Esophagus squamous epithelium (tissue), 4 donors: ENCODE data around the gene MT1A.

Experiments used
- POLR2A ChIP-seq, 4 donors: fragments of 450-650 bp; IDR thresholded peaks; one replicate each; pipeline ENCODE4 v1.6.1; 2017; ENCODE audit warnings: antibody characterized with exemption in 4 of 4, mild to moderate bottlenecking in 4 of 4, moderate library complexity in 3 of 4
- TF ChIP-seq, protein P1 (sequence below), 6 experiments: fragments of 450-650 bp in 4 of 6; fragments of 200-600 bp in 2 of 6; sonication (generic) in 2 of 6; IDR thresholded peaks; one replicate each; pipeline ENCODE4 v1.5.1; 2016 to 2019; ENCODE audit warnings: antibody characterized with exemption in 6 of 6, mild to moderate bottlenecking in 4 of 6, moderate library complexity in 4 of 6

DNA sequence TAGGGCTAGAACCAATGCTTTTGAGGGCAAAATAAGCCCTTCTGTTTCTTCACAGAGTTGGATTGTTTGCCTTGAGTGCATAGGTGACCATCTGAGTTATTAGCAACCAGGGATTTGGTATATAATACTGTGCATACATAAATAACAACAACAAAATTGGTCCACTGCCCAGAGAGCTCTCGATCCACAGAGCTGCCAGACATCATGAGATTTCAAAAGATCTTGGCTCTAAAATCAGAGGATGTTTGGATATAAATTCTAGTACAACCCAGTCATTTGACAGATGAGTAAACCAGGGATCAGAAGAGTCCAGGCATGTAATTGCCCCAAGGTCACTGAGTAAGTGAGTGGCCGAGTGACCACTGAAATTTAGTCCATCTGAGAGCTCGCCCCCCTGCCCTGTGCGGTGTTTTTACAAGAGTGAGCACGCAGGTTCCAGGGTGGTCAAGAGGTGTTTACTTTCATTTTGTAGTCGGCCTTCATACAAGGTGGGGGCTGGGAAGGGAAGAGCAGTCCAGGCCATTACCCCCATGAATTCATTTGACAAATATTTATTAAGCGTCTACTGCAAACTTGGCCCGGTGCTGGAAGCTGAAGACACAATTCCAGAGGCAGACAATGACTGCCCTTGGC lies 31.9 kb upstream of the MT1A start:
- TF ChIP-seq, protein P1, sequence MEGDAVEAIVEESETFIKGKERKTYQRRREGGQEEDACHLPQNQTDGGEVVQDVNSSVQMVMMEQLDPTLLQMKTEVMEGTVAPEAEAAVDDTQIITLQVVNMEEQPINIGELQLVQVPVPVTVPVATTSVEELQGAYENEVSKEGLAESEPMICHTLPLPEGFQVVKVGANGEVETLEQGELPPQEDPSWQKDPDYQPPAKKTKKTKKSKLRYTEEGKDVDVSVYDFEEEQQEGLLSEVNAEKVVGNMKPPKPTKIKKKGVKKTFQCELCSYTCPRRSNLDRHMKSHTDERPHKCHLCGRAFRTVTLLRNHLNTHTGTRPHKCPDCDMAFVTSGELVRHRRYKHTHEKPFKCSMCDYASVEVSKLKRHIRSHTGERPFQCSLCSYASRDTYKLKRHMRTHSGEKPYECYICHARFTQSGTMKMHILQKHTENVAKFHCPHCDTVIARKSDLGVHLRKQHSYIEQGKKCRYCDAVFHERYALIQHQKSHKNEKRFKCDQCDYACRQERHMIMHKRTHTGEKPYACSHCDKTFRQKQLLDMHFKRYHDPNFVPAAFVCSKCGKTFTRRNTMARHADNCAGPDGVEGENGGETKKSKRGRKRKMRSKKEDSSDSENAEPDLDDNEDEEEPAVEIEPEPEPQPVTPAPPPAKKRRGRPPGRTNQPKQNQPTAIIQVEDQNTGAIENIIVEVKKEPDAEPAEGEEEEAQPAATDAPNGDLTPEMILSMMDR (IDR thresholded peaks at IDR 0.05): no peak
- no peak for TF ChIP-seq POLR2A (IDR thresholded peaks at IDR 0.05)
